AG09309 (cell line): Measurements from ENCODE around the gene BRF1.
A peak's percentile ranks its signal among the peaks of the same experiment; 100 is the strongest.

Experiments used
- DNase-seq: peaks from one replicate; pipeline ENCODE4 v3.0.0-alpha.2; 2010; ENCODE audit warnings: low read depth
- H3K4me3 ChIP-seq: 2 replicates; pipeline ENCODE4 v1.5.1; 2011; ENCODE audit warnings: mild to moderate bottlenecking, low read depth, low read length, moderate library complexity; ENCODE audit not compliant: control insufficient read depth
- TF ChIP-seq, protein P1 (sequence below): IDR thresholded peaks from 2 replicates; pipeline ENCODE4 v1.5.1; 2011; ENCODE audit warnings: mild to moderate bottlenecking, low read depth, low read length, inconsistent platforms; ENCODE audit not compliant: insufficient read depth, control insufficient read depth; ENCODE audit errors: missing control alignments

The BRF1 gene

DNA sequence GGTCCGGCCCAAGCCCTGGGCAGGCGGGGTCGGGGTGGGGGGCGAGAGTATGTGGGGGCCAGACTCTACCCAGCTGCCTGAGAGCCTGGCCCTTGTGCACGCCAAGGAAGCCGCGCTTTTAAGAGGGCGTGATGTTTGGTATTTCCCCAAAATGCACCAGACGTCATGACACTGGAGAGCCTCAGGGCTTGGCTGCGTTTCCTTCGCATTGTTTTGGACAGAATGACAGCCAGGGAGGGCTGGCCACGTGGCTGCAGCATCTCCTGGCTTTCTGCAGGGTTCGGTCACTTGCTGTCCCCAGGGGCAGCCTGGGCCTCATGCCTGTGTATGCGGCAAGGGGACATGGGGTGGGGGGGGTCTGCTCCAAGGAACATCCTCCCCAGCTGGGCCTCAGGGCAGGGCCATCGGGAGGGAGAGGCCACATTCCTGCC, 103.6 kb downstream of the BRF1 start:
- H3K4me3 ChIP-seq, result no peak overlapping the region
- TF ChIP-seq, protein P1, sequence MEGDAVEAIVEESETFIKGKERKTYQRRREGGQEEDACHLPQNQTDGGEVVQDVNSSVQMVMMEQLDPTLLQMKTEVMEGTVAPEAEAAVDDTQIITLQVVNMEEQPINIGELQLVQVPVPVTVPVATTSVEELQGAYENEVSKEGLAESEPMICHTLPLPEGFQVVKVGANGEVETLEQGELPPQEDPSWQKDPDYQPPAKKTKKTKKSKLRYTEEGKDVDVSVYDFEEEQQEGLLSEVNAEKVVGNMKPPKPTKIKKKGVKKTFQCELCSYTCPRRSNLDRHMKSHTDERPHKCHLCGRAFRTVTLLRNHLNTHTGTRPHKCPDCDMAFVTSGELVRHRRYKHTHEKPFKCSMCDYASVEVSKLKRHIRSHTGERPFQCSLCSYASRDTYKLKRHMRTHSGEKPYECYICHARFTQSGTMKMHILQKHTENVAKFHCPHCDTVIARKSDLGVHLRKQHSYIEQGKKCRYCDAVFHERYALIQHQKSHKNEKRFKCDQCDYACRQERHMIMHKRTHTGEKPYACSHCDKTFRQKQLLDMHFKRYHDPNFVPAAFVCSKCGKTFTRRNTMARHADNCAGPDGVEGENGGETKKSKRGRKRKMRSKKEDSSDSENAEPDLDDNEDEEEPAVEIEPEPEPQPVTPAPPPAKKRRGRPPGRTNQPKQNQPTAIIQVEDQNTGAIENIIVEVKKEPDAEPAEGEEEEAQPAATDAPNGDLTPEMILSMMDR, result no peak
- DNase-seq, result peak; percentile 23

DNA sequence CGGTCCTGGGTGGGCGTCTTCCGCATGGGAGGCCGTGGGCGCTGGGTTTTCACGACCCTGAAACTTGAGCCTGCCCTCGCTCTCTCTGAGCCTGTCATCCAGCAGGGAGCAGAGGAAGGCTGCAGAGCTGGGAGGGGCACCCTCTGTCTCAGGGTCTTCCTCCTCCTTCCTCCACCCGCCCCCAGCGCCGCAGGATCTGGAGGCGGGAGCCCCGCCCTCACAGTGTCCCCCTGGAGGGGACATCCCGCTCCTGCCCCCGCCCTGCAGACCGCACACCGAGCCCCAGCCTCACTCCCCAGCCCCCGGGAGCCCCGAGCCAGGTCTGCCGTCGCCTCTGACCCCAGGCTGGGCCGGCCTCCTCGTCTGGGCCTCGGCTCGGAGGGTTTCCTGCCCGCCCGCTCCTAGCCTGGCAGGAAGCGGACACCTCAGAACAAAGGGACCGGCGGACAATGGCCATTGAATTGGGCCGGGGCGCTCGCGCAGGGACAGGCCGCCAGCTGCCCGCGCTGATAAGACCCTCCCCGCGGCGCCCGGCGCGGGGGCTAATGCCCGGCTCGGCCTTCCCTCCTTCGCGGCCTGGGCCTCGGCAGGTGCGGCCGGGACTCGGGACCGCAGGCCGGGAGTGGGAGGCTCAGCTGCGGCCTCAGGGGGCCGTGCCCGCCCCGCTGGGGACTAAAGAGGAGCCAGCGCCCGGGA, 104.4 kb downstream of the BRF1 start:
- no peak for DNase-seq
- TF ChIP-seq, protein P1, result no peak
- no peak overlapping the region for H3K4me3 ChIP-seq

DNA sequence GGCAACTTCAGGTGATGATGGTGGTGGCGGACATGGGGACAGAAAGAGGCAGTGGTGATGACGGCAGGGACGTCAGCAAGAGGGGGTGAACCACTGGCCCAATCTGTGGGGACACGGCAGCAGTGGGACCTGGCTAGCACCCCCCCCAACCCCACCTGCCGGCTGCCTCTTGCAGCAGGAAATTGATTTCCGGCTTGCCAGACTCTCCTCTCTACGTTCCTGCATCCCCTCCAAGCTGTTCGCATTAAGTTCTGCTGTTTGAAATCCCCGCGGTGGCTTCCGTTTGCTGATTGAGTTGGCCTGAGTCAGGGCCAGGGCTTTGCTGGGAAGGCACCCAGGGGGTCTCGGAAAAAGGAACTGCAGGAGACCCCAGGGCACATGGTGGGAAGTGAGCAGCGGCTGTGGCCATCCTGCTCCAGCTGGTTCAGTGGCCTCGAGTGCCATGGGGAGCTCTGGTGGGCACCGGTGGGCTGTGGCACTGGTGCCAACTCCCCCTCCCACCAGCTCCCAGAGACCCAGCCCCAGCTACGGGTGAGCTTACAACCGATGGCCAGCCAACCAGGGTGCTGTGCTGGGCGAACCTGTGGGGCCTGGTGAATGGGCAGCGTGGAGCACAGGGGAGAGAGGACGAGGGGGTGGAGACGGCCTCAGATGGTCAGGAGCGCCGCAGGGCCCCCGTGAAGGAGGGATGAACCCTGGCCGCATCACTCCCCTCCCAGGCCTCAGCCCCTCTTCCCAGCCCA, 105.1 kb downstream of the BRF1 start:
- DNase-seq, result no peak
- TF ChIP-seq, protein P1, result no peak
- no peak overlapping the region for H3K4me3 ChIP-seq

DNA sequence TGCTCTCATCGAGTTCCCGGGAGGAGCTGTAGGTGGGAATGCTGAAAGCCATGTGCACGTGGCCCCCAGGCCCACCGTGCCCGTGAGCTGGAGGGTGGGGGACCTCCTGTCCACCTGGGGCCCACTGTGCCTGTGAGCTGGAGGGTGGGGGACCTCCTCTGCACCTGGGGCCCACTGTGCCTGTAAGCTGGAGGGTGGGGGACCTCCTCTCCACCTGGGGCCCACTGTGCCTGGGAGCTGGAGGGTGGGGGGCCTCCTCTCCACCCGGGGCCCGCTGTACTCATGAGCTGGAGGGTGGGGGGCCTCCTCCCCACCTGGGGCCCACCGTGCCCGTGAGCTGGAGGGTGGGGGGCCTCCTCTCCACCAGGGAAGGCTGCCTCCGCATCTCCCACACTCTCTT, 105.8 kb downstream of the BRF1 start:
- H3K4me3 ChIP-seq, result no peak overlapping the region
- TF ChIP-seq, protein P1, result no peak
- no peak for DNase-seq

DNA sequence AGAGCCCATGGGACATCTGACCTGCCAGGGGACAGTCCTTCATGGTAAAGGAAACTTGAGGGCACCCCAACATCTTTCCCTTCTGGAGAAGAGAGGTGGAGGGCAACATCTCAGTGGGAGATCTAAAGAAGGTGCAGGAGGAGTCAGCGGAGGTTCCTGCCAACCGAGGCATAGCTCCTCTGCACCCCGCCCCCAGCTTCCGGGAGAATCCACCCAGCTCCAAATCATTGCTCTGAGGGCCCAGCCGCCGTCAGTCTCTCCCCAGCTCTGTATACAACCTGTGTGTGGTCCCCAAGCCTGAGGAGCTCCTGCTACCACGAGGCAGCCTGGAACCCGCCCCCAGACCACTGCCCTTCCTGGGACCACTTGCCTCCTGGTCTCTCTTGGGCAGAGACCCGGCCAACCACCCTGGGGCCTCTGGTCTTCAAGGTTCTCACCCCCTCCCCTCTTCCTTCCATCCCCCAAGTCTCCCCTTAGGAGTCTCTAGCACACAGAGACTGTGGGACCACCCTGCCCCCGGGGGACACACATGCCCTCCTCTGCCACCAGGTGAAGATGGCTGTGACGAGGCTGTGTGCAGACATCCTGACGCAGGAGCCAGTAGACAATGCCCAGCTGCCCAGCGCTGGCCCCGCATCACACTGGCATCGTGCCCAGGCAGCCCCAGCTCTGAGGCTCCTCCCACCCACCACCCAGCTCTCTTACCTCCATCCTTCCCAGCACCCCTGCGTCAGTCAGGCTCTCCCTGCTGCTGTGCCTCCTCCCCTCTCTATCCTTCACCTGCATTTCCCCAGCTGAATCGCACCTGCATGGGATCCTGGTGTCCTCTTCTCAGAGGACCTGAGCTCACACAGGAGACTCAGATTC, 106.7 kb downstream of the BRF1 start:
- TF ChIP-seq, protein P1, result no peak
- no peak overlapping the region for H3K4me3 ChIP-seq
- no peak for DNase-seq
